Colon (tissue), 2 donors: Measurements from ENCODE around the gene MORC2.

Experiments used
- FAIRE-seq: peaks from 2 replicates; lab custom pipeline; 2012; peaks lifted over from hg19 to GRCh38; lab: Jason Lieb, UNC
- donor health status: control.
- donor health status: control.

The MORC2 gene

GRCh38 chr22:30949934-30950660 is 18.5 kb downstream of the MORC2 start:
- no peak for FAIRE-seq

GRCh38 chr22:30948930-30949342 is 19.6 kb downstream of the MORC2 start:
- no peak for FAIRE-seq

DNA sequence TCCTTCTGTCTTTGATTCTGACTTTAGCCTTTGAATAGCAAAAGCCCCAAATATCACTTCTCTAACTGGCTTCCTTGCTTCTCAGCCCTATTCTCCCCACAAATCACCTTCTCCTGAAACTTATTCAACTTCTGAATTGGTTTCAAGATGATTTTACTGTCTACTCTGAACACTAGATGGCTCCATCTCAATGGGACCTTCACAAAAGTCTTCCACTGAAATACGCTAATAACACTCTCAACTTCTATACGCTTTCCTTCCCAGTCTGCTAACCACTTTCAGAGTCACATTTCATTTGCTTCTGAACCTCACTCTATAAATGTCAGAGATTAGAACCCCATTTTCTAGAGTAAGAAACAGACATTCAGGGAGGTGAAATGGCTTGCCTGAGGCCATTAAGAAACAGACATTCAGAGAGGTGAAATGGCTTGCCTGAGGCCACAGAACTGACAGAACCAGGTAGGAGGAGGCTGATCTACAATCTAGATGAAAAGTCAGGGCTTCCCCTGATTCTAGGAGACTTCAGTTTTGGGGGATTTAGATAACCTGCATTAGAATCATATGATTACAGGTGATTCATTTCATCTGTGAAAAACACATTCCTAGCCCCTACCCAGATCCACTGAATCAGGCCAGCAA is 20.6 kb downstream of the MORC2 start:
- peak; percentile 5 for FAIRE-seq

DNA sequence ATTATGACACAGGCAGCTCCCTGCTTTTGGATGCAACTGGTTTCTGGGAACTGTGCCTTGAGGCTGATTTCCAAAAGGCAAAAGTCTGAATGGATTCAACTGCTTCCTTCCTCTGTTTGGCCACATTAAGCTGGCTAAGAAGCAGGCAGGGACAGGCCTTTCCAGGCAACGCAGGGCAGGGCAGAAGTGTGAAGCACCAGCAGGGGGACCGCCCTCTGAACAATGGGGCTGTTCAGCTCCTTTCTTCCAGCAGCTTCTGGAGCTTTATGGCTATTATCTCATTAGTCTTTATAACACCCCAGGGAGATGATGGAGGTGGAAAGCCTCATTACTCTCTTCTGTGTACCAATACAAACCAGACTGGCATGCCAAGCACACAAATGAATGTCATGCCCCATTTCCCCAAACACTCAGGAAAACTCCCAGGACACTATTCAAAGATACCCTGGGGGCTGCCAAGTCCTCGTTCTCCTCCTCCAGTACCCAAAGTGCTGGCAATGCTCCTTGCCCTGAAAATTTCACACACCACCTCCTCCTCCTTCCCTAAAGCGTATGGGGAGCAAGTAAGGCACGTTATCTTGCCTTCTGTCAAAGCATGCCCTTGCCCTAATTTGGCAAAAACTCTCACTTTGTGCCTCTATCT is 21.3 kb downstream of the MORC2 start:
- no peak for FAIRE-seq

GRCh38 chr22:30946354-30946753 is 22.2 kb downstream of the MORC2 start:
- no peak for FAIRE-seq

GRCh38 chr22:30945653-30946052 is 22.9 kb downstream of the MORC2 start:
- FAIRE-seq, result no peak

GRCh38 chr22:30944986-30945385 is 23.6 kb downstream of the MORC2 start:
- no peak for FAIRE-seq

DNA sequence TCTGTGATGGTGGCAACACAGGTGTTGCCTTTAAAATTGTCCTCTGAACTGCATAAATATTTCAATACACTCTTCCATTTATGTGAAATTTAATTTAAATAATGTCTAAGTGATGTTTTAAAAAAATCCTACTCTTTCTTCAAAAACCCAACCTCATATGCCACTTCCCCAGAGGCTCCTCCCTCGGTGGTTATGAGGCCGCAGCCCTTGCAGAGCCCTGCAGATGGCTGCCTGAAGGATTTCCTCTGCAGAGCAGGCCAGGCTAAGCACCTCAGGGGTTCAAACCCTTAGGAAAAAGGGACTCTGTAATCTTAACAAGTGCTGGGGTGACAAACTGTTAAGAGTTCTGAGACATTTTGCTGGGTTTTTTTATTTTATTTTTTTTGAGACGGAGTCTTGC is 25.2 kb downstream of the MORC2 start:
- no peak for FAIRE-seq

DNA sequence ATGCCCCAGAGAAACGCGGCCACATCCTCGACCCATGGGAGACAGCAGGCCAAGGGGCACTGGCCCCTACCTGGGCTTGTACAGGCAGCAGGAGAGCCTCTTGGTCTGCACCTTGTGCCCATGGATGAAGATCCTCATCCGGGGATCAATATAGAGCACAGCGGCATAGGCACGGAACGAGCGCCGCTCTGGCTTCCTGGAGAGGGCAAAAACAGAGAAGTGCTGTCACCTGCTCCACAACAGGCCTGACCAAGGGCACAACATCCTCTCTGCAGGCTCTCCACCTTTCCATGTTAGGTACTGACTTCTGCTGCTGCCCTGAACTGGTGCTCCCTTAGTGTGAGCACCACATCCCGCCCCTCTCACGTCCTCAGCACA is 27.2 kb downstream of the MORC2 start:
- no peak for FAIRE-seq

DNA sequence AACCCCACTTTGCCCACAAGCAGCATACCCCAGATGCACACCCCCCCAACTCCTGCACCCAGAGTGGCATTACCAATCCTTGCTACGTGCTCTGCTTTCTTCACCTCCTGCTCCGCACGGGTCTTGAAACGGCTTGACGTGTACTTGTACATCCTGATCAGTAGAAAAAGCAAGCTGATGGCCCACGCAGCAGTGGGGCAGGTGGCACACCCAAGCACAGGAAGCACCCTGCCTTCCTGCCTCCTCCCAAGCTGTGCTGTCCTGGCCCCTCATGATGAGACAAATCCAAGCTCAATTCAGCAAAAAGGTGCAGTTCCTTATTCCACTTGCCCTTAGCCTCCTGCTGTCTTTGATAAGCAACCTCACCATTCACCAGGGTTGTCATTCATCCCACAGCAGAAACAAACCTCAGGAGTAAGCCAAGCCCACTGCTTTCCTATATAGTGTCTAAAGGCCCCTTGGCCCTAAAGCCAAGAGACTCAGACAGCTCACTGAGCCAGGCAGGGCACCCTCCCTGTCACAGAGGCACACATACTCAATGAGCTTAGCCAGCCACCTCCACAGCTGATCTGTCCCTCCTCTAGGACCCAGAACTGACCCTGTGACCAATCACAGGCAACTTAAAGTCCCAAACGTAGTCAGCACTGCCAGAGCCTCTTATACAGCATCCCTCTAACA is 27.8 kb downstream of the MORC2 start:
- FAIRE-seq, result no peak

DNA sequence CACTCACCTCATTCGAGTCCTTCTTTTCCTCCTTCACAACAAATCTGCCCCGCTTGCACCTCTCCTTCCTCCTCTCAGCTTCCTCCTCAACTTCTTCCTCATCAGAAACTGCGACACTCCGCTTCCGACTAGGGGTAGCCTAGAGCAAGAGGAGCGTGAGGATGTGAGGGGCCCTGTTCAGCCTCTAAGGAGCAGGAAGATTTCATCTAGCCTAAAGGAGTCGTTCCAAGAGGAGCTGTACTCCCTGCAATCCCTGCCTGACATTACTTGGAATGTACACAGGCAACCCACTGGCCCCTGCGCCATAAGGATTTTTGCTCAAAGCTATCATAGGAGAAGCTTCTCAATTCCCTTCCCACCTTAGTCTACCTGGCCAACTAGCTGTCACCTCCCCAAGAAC is 34.5 kb downstream of the MORC2 start:
- FAIRE-seq, result no peak

DNA sequence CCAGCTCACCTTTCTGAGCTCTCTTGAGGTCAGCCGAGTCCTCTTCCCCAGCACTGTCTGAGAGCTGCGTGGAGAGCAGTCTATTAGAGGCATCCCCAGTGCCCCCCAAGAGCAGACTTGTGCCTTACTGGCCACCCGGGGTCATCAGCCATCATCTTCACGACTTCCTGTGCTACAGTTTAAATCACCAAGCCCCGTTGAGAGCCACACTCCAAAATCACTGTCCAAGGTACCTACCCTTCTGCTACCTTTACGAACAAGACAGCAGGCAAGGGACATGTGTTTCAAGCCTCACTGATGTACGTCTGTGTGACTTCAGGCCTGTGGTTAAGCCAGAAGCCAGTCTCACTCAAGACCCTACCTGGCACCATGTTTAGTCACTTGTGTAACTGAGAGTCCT is 35.1 kb downstream of the MORC2 start:
- FAIRE-seq, result no peak

- no peak for FAIRE-seq
These were observed 35.9 kb downstream of the MORC2 start for GRCh38 chr22:30932661-30933060.

DNA sequence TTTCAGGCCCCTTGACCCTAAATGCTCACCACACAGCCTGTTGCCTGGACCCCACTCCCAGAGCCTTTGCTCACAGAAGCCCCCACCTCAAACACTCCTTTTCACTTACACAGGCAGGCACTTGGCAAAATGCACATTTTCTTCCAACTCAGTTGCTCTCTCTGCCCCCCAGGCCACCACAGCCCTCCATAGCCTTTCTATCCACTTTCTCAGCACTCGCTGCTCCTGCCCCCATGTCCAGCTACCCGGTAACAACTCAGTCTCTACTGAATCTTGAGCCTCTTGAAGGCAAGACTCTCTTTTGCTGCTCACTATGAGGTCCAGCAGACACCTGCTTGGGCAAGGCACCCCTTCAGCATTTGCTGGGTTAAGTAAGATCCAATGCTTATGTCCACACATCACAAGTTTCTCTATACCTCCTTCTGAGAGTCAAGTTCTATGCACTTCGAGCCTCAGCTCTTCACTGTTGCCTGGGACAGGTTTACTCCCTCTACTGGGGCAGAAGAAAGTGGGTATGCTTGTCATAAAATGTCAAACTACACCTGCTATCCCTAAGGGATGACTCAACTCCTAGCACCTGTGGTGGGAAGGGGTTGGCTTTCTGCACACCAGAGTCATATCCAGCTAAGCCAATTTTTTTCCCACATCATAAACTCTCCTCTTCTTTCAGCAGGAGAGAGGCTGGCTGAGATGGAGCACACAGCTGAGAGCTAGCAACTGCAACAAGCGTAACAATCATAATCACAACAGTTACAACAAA is 36.9 kb downstream of the MORC2 start:
- no peak for FAIRE-seq

DNA sequence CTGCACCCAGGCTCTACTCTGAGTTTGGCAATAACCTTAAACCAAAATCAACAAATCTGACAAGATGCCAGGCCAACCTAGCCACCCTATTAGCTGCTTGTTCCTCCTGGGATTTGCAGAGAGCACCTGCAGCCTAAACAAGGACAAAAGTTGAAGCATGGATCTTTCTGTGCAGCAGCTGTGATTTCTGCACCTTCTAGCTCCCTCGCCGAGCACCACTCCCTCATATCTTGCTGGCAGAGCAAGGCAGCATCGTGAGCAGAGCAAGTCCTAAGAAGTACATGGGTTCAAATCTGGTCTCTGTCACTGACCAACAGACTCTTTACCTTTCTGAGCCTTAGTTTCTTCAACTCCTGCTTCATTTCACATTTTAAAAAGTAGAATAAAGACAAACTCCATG is 38.3 kb downstream of the MORC2 start:
- no peak for FAIRE-seq

DNA sequence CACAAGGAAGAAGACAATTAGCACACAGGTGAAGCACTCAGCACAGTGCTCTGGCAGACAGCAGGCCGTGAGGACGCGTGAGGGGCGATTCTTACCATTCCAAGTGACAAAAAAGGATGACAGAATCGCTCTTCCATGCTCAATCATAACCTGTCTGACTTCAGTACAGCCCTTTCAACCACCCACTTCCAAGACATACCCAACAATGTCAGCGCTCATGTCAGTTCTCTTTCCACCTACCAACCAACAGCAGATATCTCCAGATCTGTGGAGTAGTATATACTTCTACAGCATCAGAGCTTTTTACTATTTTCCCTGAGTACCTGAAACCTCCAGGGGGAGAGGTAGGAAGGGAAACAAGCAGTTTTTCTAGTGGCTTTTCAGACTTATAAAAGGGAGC is 40.2 kb downstream of the MORC2 start:
- FAIRE-seq, result no peak

DNA sequence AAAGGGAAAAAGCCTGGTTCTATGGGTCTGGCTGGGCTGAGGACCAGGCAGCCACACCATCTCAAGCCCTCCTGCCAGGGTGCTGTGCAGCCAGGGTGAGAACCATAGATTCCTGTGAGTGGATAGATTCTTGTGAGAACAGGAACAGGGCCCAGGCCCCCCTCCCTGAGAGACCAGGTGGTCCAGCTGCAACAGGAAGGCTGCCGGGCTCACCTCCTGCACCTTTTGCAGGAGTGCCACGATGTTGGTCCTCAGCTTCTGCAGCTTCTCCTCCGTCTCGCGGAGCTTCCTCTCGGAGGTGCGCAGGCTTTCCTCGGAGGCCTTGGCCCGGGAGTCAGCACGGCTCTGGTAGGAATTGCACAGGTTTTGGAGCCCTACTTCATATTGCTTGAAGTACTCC is 40.8 kb downstream of the MORC2 start:
- FAIRE-seq, result no peak

DNA sequence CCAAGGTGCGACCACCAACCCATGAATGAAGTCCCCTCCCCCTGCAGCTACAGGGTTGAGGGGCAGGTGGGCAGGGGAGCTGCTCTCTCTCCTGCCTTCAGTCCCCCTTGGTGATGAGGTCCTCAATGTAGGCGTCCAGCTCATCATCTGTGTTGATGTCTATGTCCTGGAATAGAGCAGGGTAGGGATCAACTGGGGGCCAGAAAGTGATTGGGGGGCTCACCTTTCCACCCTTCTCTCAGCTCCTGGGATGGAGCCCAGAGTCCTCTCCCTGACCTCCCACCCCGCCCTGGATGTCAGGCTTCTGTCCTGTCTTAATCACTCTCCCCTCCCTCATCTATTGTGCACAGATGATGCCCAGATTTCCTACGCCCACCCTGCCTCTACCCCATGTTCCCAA is 41.9 kb downstream of the MORC2 start:
- FAIRE-seq, result no peak

DNA sequence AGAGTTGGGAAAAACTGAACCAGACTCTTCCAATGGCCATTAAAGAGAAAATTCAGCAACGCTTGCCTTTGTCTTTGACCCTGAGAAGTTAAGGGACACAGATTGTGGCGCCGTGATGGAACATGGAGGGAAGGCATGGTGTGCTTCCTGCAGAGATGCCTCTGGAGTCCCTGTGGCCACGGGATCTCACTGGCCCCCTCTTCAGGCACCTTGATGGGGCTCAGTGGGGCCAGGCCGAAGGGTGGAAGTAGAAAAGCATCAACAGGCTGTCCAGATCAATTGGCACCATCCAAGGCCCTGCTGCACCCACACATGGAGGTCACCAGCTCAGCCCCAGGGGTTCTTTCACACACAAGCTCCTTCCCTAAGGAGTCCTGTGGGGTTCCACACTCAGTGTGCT is 42.9 kb downstream of the MORC2 start:
- no peak for FAIRE-seq

- FAIRE-seq, result no peak
These were observed 45.2 kb downstream of the MORC2 start for GRCh38 chr22:30923168-30923900.

DNA sequence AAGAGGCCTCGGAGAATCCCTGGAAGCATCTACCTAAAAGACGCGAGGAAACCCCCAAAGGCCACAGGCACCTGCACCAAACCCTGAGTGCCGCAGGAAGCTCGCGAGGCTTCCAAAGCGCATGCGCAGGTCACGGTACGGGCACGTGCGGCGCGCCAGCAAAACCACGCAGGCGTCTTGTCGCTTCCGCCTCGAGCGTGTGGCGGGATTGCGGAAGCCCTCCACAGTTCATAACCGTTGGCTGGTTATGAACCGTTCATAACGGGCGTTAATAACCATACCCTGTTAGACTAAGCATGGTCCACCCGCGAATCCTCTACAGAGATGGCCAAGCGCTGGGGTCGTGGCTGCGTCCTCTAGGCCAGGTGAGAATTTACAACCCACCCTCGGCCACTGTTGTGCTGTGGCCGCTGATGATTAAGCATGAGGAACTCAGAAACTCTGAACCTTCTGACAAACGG is 46.4 kb downstream of the MORC2 start:
- FAIRE-seq, result no peak

DNA sequence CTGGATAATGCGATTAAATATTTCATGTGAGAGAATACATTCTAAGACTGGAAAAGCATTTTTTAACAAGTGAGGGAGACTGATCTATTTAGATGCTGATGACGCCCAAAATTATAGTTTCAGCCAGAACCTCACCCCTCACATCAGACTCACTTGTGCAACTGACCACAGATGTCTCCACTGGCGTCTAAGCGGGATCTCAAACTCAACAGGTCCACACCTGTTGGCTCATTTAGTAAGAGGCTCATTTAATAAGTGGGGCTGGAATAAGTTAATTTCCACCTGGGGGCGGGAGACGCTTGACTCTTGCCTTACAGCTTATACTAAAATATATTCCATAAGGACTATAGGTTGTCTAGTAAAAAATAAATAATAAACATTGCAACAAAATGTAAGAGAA is 47.5 kb downstream of the MORC2 start:
- no peak for FAIRE-seq
